CD4-positive, alpha-beta memory T cell (primary cell): ENCODE measurements around the gene FBXO44. TPM values are rescaled to one million over a fixed set of nuclear protein-coding genes. Genes with fewer than 3 reads are reported as not detected.

Experiments
- CTCF ChIA-PET: fragments of 350-600 bp; sonication (Branson Sonifier 250); formaldehyde crosslinking; loops from one replicate; lab custom pipeline; 2021; ENCODE audit warnings: inconsistent platforms; ENCODE audit not compliant: partially characterized antibody; lab: Charles Lee
- POLR2A ChIA-PET: fragments of 350-600 bp; sonication (Branson Sonifier 250); formaldehyde crosslinking; loops from one replicate; lab custom pipeline; 2021; ENCODE audit not compliant: partially characterized antibody; lab: Charles Lee
- DNase-seq, 5 donors: peaks; one replicate each; pipeline versions ENCODE4 v3.0.0 to v3.0.0-alpha.2; 2020 to 2022; ENCODE audit warnings: mixed read lengths in 1 of 5
- H3K27ac ChIP-seq: one replicate; pipeline ENCODE4 v1.7.0; 2013; ENCODE audit warnings: low read depth, low read length
- H3K27me3 ChIP-seq: 2 replicates; pipeline ENCODE4 v1.7.0; 2013; ENCODE audit warnings: mild to moderate bottlenecking, low read length, moderate library complexity; ENCODE audit not compliant: insufficient read depth
- H3K36me3 ChIP-seq: 2 replicates; pipeline ENCODE4 v1.7.0; 2013; ENCODE audit warnings: mild to moderate bottlenecking, low read length, moderate library complexity; ENCODE audit not compliant: insufficient read depth
- H3K4me1 ChIP-seq: 2 replicates; pipeline ENCODE4 v1.7.0; 2013; ENCODE audit warnings: mild to moderate bottlenecking, low read length, moderate library complexity; ENCODE audit not compliant: insufficient read depth
- H3K4me3 ChIP-seq, 2 donors: one replicate each; pipeline ENCODE4 v1.7.0; 2013; ENCODE audit warnings: low read length in 2 of 2, mild to moderate bottlenecking in 1 of 2
- H3K9me3 ChIP-seq, 2 donors: one replicate each; pipeline ENCODE4 v1.7.0; 2013; ENCODE audit warnings: low read length in 2 of 2, control low read depth in 1 of 2; ENCODE audit not compliant: control insufficient read depth in 1 of 2
- H3K27ac Mint-ChIP-seq, 7 donors: one replicate each; pipeline ENCODE4 v1.8.0; 2020 to 2021; ENCODE audit warnings: mixed read lengths in 7 of 7, mild to moderate bottlenecking in 6 of 7, inconsistent platforms in 3 of 7, moderate library complexity in 3 of 7
- H3K27me3 Mint-ChIP-seq, 2 donors: one replicate each; pipeline ENCODE4 v1.8.0; 2020 to 2021; ENCODE audit warnings: mixed read lengths in 2 of 2
- H3K36me3 Mint-ChIP-seq, 2 donors: one replicate each; pipeline ENCODE4 v1.8.0; 2020 to 2021; ENCODE audit warnings: mixed read lengths in 2 of 2, inconsistent platforms in 1 of 2, mild to moderate bottlenecking in 1 of 2
- H3K4me1 Mint-ChIP-seq, 4 donors: one replicate each; pipeline ENCODE4 v1.8.0; 2020 to 2021; ENCODE audit warnings: mixed read lengths in 4 of 4, mild to moderate bottlenecking in 1 of 4
- H3K4me3 Mint-ChIP-seq, 8 donors: one replicate each; pipeline ENCODE4 v1.8.0; 2020 to 2021; ENCODE audit warnings: mixed read lengths in 8 of 8, mild to moderate bottlenecking in 7 of 8, moderate library complexity in 6 of 8, inconsistent platforms in 3 of 8
- H3K9me3 Mint-ChIP-seq, 8 donors: one replicate each; pipeline ENCODE4 v1.8.0; 2020 to 2021; ENCODE audit warnings: mixed read lengths in 8 of 8, mild to moderate bottlenecking in 5 of 8, inconsistent platforms in 3 of 8, moderate library complexity in 1 of 8
- intact Hi-C: fragments of 100-400 bp; cut with micrococcal nuclease; formaldehyde crosslinking; loops from one replicate; pipeline ENCODE4 v1.15.1; 2023
- polyA plus RNA-seq, 2 donors: library from polyadenylated mRNA; unstranded; fragments of 300-500 nt; fragmentation: Illumina TruSeq; gene quantifications; one replicate each; pipeline ENCODE4 v1.2.3, GENCODE V29; 2021
- total RNA-seq, 2 experiments: library from RNA; stranded (reverse); gene quantifications; one replicate each; pipeline ENCODE4 v1.2.3, GENCODE V29; 2021

The FBXO44 gene
- total and polyA plus RNA-seq, 4 experiments from 2014 or later: 10.0 to 56.9 (median 33.8) TPM

DNA sequence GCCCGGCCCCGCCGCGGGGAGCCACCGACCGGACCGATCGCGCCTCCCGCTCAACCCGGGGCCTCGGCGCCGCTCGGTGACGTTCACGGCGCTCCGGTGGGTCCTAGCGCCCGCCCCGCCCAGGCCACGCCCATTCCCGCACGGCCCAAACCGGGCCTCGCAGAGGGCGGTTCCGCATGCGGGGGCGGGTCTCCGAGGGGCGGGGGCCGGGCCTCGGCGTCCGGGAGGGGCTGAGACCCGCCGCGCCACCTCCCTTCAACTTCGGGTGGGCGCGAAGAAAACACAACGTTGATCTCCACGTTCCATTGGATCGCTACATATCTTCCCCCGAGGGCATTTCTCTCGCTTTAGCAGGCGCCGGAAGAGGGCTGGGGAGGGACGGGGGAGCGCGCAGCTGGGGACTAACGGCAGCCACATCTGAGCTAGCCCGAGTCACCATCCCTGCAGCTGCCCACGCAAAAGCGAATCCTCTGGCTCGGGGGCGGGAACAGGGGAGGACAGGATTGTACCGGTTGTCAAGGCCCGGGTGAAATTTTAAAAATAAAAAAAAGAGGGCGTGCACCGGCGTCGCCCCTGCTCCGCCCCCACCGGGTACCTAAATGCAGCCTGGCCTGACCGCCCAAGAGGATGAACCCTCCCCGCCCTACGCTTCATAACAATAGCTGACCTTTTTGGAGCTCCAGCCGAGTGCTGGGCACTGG lies 26.5 kb downstream of the FBXO44 start, which contains the start of gene MAD2L2:
TSS of gene MAD2L2 (minus strand) at position 78 of the 701 bp plus-strand sequence. CDS start 547 bp downstream, outside the sequence.
- ChIA-PET POLR2A (interaction anchor here (0.8 to 3.7 kb wide), 12 partner anchors 9 to 227 kb away, joined by 3 to 40 read pairs (median 6); partner anchors contain the start of genes CLCN6, FBXO2, FBXO44 and FBXO6), CTCF (interaction anchor here (0.6 to 3.0 kb wide), 6 partner anchors 12 to 1665 kb away, joined by 3 to 28 read pairs (median 4); partner anchors contain the start of genes FBXO2, FBXO44 and FBXO6)
- Histone ChIP-seq H3K4me3 (peak within 1 kb of the TSS; percentile 52 to 87), H3K27ac (peak within 1 kb of the TSS; percentile 76), H3K27me3 (no peaks in the 10 kb centered on the region), H3K4me1 (peaks cover 21% of the 10 kb centered on the region), H3K9me3 (no peaks in the 10 kb centered on the region), H3K36me3 (peaks cover 5% of the 10 kb centered on the region)
- Mint-ChIP-seq H3K4me1 (peaks cover 10 to 25% (median 18%) of the 10 kb centered on the region in 4 donors), H3K27ac (peak within 1 kb of the TSS; percentile 89 to 96 (median 91)), H3K4me3 (peak within 1 kb of the TSS; percentile 93 to 99 (median 96)), H3K36me3 (peaks cover 0 to 3% of the 10 kb centered on the region in 2 donors), H3K9me3 (peaks cover 0 to 1% (median 0%) of the 10 kb centered on the region in 8 donors), H3K27me3 (peaks cover 2 to 5% of the 10 kb centered on the region in 2 donors)
- DNase-seq: peak; percentile 87 to 89 (median 88)
- intact Hi-C loops: loop anchor here (1.0 to 5.0 kb wide), 5 partner anchors 17 to 126 kb away; partner anchors contain the start of genes CLCN6, FBXO2, FBXO44 and FBXO6

DNA sequence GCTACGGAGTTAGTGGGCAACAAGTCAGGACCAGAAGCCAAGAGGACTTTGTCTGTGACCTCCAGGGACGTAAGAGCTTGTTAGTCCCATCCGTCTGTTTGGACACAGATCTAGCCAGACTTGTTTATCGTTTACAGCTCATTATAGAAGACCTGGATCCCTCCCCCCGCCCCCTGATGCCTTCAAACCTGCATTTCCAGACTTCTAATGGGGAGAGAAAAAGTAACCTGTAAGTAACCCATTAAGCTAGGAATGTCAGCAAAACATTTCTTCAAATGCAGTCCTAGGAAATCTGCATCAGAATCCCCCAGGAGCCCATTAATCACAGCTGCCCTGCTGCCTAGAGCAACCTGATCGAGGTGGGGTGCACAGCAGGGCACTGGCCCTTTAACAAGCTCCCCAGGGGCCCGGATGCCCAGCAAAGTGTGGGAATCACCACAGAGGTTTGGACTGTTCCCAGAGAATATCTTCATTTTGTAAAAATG lies 27.7 kb downstream of the FBXO44 start:
- Mint-ChIP-seq H3K4me1 (peaks cover 10 to 25% (median 18%) of the 10 kb centered on the region in 4 donors), H3K9me3 (peaks cover 0 to 1% (median 0%) of the 10 kb centered on the region in 8 donors), H3K36me3 (peaks cover 0 to 3% of the 10 kb centered on the region in 2 donors), H3K27me3 (peaks cover 2 to 5% of the 10 kb centered on the region in 2 donors), H3K27ac (peak overlapping the region in 4 of 7 donors; percentile 30 to 91 (median 50)), H3K4me3 (peak overlapping the region; percentile 65 to 99 (median 95))
- H3K27me3 ChIP-seq: no peaks in the 10 kb centered on the region
- no peaks in the 10 kb centered on the region for H3K9me3 ChIP-seq
- ChIA-PET CTCF (interaction anchor here (0.6 to 3.0 kb wide), 7 partner anchors 13 to 409 kb away, joined by 3 to 28 read pairs (median 4); partner anchors contain the start of genes FBXO6 and UBIAD1), POLR2A (interaction anchor here (0.8 to 3.7 kb wide), 9 partner anchors 9 to 226 kb away, joined by 3 to 40 read pairs (median 8); partner anchors contain the start of genes FBXO2, FBXO44 and FBXO6)
- intact Hi-C loops: loop anchor here (5.0 kb wide), 3 partner anchors 35 to 125 kb away; partner anchors contain the start of genes CLCN6 and MTHFR
- H3K36me3 ChIP-seq: peaks cover under 1% of the 10 kb centered on the region
- peaks cover 21% of the 10 kb centered on the region for H3K4me1 ChIP-seq
- H3K27ac ChIP-seq: no peak overlapping the region
- no peak for DNase-seq
- H3K4me3 ChIP-seq: no peak overlapping the region

DNA sequence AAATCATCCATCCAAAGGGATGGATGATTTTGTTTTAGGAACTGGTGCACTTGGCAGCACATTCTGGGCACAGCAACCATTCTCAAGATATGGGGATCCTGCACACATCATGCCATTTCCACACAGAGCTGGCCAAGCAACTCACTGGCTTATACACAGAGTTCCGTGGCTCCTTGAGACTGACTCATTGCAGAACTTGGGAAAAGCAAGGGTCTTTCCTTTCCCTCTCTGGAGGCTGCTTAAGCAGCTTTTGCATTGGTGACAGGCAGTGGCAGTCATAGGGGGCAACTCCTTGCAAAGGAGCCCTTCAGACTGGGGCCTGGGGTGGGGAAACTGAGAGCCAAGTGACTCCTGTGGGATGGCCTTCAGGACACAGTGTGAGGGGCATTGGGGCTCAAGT lies 28.1 kb downstream of the FBXO44 start:
- H3K27ac ChIP-seq: no peak overlapping the region
- no peaks in the 10 kb centered on the region for H3K9me3 ChIP-seq
- no peaks in the 10 kb centered on the region for H3K36me3 ChIP-seq
- H3K36me3 Mint-ChIP-seq: peaks cover 0 to 3% of the 10 kb centered on the region in 2 donors
- no peaks in the 10 kb centered on the region for H3K27me3 ChIP-seq
- H3K9me3 Mint-ChIP-seq: peaks cover 0 to 1% (median 0%) of the 10 kb centered on the region in 8 donors
- POLR2A ChIA-PET: interaction anchor here (1.0 to 3.7 kb wide), 5 partner anchors 9 to 226 kb away, joined by 3 to 40 read pairs (median 14); partner anchors contain the start of gene FBXO6
- no peak overlapping the region for H3K4me3 ChIP-seq
- CTCF ChIA-PET: interaction anchor here (0.6 to 3.0 kb wide), 5 partner anchors 18 to 410 kb away, joined by 3 to 28 read pairs (median 5); partner anchors contain the start of genes FBXO6 and UBIAD1
- H3K4me1 Mint-ChIP-seq: peaks cover 10 to 25% (median 18%) of the 10 kb centered on the region in 4 donors
- peaks cover 5 to 8% of the 10 kb centered on the region in 2 donors for H3K27me3 Mint-ChIP-seq
- peak overlapping the region in 1 of 7 donors; percentile 37 for H3K27ac Mint-ChIP-seq
- intact Hi-C loops: loop anchor here (5.0 kb wide), 3 partner anchors 35 to 125 kb away; partner anchors contain the start of genes CLCN6 and MTHFR
- DNase-seq: no peak
- H3K4me1 ChIP-seq: peaks cover 21% of the 10 kb centered on the region
- H3K4me3 Mint-ChIP-seq: peak overlapping the region in 1 of 8 donors; percentile 41

DNA sequence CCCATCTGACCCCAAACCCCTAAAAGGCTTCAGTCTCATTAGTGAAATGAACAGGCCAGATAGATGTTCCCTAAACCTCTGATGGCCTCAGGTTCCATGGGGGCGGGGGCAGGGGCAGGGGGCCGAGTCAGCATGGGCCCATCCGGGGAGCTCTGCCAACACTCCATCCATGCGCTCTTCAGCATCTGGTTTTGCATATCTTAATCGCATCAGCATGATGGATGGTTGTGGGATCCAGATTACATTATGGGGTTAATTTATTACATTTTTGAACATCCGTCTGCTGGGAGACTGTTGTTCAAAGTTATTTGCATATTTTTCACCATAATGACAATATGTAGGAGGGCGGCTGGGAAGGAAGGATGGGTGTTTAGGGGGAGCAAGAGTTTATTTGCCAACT lies 29.4 kb downstream of the FBXO44 start:
- H3K4me1 Mint-ChIP-seq: peaks cover 7 to 19% (median 14%) of the 10 kb centered on the region in 4 donors
- no peak overlapping the region for H3K27ac ChIP-seq
- intact Hi-C loops: loop anchor here (5.0 kb wide), 3 partner anchors 33 to 123 kb away; partner anchors contain the start of genes CLCN6 and MTHFR
- no peak overlapping the region for H3K4me3 ChIP-seq
- H3K36me3 Mint-ChIP-seq: peaks cover 0 to 2% of the 10 kb centered on the region in 2 donors
- H3K4me3 Mint-ChIP-seq: no peak overlapping the region
- H3K27ac Mint-ChIP-seq: peak overlapping the region in 1 of 7 donors; percentile 35
- H3K4me1 ChIP-seq: peaks cover 18% of the 10 kb centered on the region
- peaks cover 0 to 1% (median 0%) of the 10 kb centered on the region in 8 donors for H3K9me3 Mint-ChIP-seq
- CTCF ChIA-PET: no interaction called here
- POLR2A ChIA-PET: no interaction called here
- H3K27me3 ChIP-seq: no peaks in the 10 kb centered on the region
- H3K9me3 ChIP-seq: no peaks in the 10 kb centered on the region
- no peak for DNase-seq
- no peaks in the 10 kb centered on the region for H3K36me3 ChIP-seq
- peaks cover 9 to 11% of the 10 kb centered on the region in 2 donors for H3K27me3 Mint-ChIP-seq

DNA sequence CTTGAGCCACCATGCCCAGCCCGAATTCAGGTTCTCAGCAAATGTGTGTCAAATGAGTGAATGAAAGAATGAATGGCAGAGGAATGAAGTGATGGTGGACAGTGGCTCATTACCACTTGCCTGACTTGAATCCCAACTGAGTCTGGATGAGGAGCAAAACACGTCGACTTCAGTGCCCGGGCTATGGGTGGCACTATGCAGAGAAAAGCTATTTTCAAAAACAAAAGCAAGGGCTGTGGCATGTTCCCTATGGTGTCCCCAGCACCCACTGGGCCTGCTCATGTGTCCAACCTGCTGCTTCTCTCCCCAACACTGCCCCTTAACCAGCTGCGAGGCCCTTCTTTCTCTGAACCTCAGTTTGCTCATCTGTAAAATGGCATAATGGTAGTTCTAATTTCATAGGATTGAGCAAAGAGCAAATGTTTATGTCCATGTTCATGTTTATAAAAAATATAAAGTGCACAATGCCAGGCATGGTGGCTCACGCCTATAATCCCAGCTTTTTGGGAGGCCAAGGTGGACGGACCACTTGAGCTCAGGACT lies 30.6 kb downstream of the FBXO44 start:
- H3K4me1 Mint-ChIP-seq: peaks cover 5 to 15% (median 9%) of the 10 kb centered on the region in 4 donors
- Histone ChIP-seq H3K4me3 (no peak overlapping the region), H3K27me3 (no peaks in the 10 kb centered on the region), H3K27ac (no peak overlapping the region), H3K4me1 (peaks cover 12% of the 10 kb centered on the region), H3K9me3 (no peaks in the 10 kb centered on the region), H3K36me3 (no peaks in the 10 kb centered on the region)
- no peak overlapping the region for H3K4me3 Mint-ChIP-seq
- ChIA-PET CTCF (interaction anchor here (1.1 to 1.5 kb wide), 3 partner anchors 9 to 34 kb away, joined by 3 to 4 read pairs (median 4); no protein-coding TSS in a partner anchor), POLR2A (interaction anchor here (0.9 to 1.1 kb wide), 2 partner anchors 10 to 22 kb away, joined by 3 to 4 read pairs; partner anchors contain the start of gene FBXO6)
- no peak for DNase-seq
- H3K36me3 Mint-ChIP-seq: peaks cover 0 to 2% of the 10 kb centered on the region in 2 donors
- no peak overlapping the region for H3K27ac Mint-ChIP-seq
- peaks cover 16 to 18% of the 10 kb centered on the region in 2 donors for H3K27me3 Mint-ChIP-seq
- intact Hi-C loops: no loop called here
- H3K9me3 Mint-ChIP-seq: peaks cover 0 to 1% (median 0%) of the 10 kb centered on the region in 8 donors

DNA sequence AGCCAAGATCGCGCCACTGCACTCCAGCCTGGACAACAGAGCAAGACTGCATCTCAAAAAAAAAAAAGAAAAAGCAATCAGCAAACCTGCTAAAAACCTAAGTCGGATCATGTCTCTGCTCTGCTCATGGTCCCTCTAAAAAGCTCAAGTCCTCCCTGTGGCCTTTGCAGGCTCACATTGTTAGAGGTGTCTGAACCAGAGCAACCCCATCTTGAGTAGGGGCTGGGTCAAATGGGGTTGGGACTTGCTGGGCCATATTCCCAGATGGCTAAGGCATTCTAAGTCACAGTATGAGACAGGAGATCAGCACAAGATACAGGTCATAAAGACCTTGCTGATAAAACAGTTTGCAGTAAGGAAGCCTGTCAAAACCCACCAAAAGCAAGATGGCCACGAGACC lies 33.8 kb downstream of the FBXO44 start:
- intact Hi-C loops: no loop called here
- CTCF ChIA-PET: no interaction called here
- Mint-ChIP-seq H3K4me1 (peaks cover 13 to 26% (median 21%) of the 10 kb centered on the region in 4 donors), H3K27ac (no peak overlapping the region), H3K27me3 (peaks cover 25 to 31% of the 10 kb centered on the region in 2 donors), H3K4me3 (no peak overlapping the region), H3K9me3 (peaks cover 0 to 2% (median 0%) of the 10 kb centered on the region in 8 donors), H3K36me3 (no peaks in the 10 kb centered on the region)
- DNase-seq: no peak
- H3K4me3 ChIP-seq: no peak overlapping the region
- POLR2A ChIA-PET: no interaction called here
- H3K27me3 ChIP-seq: no peaks in the 10 kb centered on the region
- peaks cover 27% of the 10 kb centered on the region for H3K4me1 ChIP-seq
- H3K36me3 ChIP-seq: no peaks in the 10 kb centered on the region
- no peak overlapping the region for H3K27ac ChIP-seq
- H3K9me3 ChIP-seq: no peaks in the 10 kb centered on the region
